GM12874 (cell line): ENCODE data around the gene NPC2.

Experiments
- TF ChIP-seq, protein P1 (sequence below): IDR thresholded peaks from 2 replicates; pipeline ENCODE4 v1.5.1; 2011; ENCODE audit warnings: low read depth, mild to moderate bottlenecking, control low read depth, low read length, moderate library complexity; ENCODE audit not compliant: insufficient read depth

The NPC2 gene

GRCh38 chr14:74525361-74525851 lies 32.3 kb upstream of the NPC2 start:
- TF ChIP-seq, protein P1, sequence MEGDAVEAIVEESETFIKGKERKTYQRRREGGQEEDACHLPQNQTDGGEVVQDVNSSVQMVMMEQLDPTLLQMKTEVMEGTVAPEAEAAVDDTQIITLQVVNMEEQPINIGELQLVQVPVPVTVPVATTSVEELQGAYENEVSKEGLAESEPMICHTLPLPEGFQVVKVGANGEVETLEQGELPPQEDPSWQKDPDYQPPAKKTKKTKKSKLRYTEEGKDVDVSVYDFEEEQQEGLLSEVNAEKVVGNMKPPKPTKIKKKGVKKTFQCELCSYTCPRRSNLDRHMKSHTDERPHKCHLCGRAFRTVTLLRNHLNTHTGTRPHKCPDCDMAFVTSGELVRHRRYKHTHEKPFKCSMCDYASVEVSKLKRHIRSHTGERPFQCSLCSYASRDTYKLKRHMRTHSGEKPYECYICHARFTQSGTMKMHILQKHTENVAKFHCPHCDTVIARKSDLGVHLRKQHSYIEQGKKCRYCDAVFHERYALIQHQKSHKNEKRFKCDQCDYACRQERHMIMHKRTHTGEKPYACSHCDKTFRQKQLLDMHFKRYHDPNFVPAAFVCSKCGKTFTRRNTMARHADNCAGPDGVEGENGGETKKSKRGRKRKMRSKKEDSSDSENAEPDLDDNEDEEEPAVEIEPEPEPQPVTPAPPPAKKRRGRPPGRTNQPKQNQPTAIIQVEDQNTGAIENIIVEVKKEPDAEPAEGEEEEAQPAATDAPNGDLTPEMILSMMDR: no peak

DNA sequence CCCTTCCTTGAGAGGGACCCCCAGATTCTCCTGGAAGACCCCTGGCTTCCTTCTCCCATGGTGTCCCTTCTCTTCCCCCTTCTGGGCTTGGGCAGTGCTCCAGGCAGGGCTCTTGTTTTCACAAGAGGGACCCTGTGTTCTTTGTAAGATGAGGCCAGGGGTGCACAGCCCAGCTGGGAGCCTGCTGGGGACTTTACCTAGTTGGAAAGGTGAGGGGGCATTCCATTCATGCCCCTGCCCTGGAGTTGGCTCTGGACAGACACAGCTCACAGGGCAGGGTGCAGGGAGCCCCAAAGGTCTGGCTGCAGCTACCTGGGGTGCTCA lies 31.7 kb upstream of the NPC2 start:
- TF ChIP-seq, protein P1: no peak

- TF ChIP-seq, protein P1: no peak
Observed at GRCh38 chr14:74524076-74524811, 31.1 kb upstream of the NPC2 start.

DNA sequence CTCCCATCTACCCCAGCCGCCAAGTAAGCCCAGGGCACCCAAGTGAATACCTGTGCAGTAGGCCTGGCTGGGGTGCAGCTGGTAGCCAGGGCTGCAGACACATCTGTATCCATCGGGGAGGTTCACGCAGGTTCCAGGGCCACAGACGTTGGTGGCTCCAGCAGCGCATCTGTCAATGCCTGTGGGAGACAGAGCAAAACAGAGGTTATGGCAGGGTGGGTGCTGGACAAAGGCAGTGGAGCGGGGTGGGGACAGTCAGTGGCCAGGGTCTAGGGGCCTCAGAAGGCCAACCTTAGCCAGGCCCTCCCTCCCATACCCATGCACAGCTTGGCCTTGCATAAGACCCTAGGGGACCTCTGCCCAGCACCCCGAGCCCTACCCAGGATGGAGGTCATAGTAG lies 29.6 kb upstream of the NPC2 start:
- TF ChIP-seq, protein P1: no peak

DNA sequence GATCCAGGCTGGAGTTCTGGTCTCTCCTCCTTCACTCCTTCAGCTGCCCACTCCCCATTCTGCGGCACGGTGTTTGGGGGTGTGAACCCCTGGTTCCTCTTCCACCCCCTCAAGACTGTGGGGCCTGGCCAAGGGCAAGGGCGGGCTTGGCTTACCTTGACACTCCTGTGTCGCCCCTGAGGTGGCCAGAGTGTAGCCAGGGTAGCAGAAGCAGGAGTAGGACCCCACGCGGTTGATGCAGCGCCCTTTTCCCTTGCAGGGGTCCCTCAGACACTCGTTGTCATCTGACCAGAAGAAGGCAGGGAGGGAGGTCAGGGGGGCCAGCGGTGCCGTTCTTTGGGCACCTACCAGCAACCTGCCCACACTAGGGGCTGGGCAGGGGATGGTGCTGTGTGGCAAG lies 28.7 kb upstream of the NPC2 start:
- TF ChIP-seq, protein P1: no peak

GRCh38 chr14:74519316-74520074 lies 26.4 kb upstream of the NPC2 start:
- TF ChIP-seq, protein P1: no peak

- TF ChIP-seq, protein P1: no peak
Observed at GRCh38 chr14:74518221-74518620, 25.1 kb upstream of the NPC2 start.
